Mesodermal cell (in vitro differentiated cells): ENCODE data around the gene BDKRB1.

Source experiments
- H3K27ac ChIP-seq: 2 replicates; pipeline ENCODE4 v1.7.0; 2013; ENCODE audit warnings: mild to moderate bottlenecking, low read depth, low read length, moderate library complexity; ENCODE audit not compliant: severe bottlenecking
- H3K36me3 ChIP-seq: 2 replicates; pipeline ENCODE4 v1.7.1; 2013; ENCODE audit warnings: mild to moderate bottlenecking, low read length, moderate library complexity; ENCODE audit not compliant: control insufficient read depth, insufficient read depth
- H3K4me1 ChIP-seq: one replicate; pipeline ENCODE4 v1.7.1; 2013; ENCODE audit warnings: mild to moderate bottlenecking, low read length; ENCODE audit not compliant: insufficient read depth, control insufficient read depth, poor library complexity, severe bottlenecking
- H3K4me3 ChIP-seq: 2 replicates; pipeline ENCODE4 v1.7.0; 2013; ENCODE audit warnings: low read length, control low read depth, mild to moderate bottlenecking; ENCODE audit not compliant: insufficient read depth, poor library complexity, severe bottlenecking; ENCODE audit errors: extremely low read depth
- H3K9me3 ChIP-seq: 2 replicates; pipeline ENCODE4 v1.7.1; 2013; ENCODE audit warnings: mild to moderate bottlenecking, low read length, moderate library complexity; ENCODE audit not compliant: control insufficient read depth
- WGBS, 2 experiments: methylation state at CpG; one replicate each; pipeline ENCODE4 v1.1.5; 2013; ENCODE audit warnings: missing lambda C conversion rate in 2 of 2; ENCODE audit not compliant: insufficient coverage in 2 of 2; 5-methylcytosine and 5-hydroxymethylcytosine counted together

The BDKRB1 gene

DNA sequence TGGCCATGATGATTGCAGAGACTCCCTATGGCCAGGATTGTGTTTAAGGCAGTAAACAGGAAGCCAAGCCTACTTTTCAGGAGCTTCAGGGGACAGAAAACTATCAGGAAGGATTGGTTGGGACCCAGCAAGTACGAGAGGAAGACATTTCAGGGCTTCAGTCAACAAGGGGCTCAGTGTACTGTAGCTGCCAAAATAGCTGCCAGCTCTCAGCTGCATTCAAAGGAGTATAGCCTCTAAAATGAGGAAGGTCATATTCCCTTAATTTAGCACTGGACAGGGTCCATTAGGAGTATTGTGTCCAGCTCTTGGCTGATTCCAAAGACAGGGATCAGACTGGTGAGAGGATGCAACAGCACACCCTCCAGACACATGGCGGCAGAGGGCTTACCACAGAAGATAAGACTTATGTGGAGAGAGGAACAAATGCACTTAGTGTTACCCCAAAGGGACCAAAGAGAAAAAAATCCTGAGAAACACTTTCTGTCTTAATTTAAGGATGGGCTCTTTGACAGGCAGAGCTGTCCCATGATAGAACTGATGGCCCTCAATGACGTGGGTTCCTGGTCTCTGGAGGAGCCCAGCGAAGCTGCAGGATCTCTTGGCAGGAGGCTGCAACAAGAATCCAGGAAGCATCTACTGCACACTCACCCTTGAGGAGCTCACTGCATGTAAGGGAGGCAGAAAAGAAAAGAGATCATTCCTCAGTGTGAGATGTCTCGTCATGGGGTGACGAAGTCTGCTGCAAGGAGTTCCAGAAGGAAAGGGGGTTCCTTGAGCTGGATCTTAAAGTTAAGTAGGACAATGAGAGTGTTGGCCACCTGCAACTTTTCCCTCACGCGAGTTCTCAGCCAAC, 14.8 kb downstream of the BDKRB1 start:
- H3K36me3 ChIP-seq = no peaks in the 10 kb centered on the region
- H3K4me1 ChIP-seq = peaks cover 27% of the 10 kb centered on the region
- no peak overlapping the region for H3K4me3 ChIP-seq
- WGBS, 2 experiments = 94% methylated on average over 5 to 7 of the region's 8 CpGs
- H3K27ac ChIP-seq = no peak overlapping the region
- H3K9me3 ChIP-seq = peaks cover 17% of the 10 kb centered on the region

DNA sequence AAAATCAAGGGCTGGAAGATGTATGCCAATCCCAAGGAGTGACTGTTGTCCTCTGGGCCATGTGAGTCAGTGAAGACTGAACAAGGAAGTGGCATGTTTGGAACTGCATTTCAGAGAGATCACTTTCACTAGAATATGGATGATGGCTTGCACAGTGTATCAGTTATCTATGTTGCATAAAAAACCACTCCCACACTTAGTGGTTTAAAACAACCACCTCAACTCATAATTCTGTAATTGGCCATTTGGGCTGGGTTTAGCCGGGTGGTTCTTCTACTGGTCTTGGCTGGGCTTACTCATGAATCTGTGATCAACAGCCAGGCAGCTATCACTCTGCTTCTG, 15.4 kb downstream of the BDKRB1 start:
- H3K9me3 ChIP-seq = peaks cover 17% of the 10 kb centered on the region
- peaks cover 27% of the 10 kb centered on the region for H3K4me1 ChIP-seq
- no peak overlapping the region for H3K27ac ChIP-seq
- WGBS, 2 experiments = 100% methylated on average over 1 of the region's 1 CpG
- H3K4me3 ChIP-seq = no peak overlapping the region
- H3K36me3 ChIP-seq = no peaks in the 10 kb centered on the region

DNA sequence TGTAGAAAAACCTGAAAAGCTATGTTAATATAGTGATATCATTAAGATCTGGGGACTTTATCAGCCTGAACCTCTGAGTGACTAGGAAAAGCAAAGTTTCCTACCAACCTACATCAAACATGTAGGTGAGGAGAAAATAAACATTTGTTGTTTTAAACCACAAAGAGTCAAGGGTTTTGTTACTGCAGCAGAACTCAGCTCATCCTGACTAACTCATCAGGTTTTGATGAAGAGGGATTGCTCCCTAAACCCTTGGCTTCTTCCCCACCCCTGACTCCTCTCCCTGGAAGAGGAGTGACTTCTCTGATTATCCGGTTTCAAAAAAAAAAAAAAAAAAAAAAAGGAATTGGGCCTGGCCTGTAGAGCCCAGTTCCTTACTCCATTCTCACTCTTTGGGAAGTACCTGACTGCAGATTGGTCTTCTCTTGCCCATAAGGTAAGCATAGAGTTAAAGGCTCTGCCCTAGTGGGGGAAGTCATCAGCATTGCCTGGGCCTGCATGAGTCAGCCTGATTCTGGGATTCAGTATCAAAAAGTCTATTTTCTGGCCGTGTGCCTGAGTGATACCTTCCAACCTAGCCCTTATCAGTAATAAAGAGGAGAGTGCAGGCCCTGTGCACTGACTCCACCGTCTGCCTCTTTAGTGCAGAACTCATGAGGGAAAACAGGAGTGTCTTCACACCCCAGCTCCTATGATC, 16.9 kb downstream of the BDKRB1 start:
- 65 to 86% methylated on average over 1 to 2 of the region's 3 CpGs for WGBS, 2 experiments
- no peak overlapping the region for H3K4me3 ChIP-seq
- H3K9me3 ChIP-seq = peaks cover 21% of the 10 kb centered on the region
- peaks cover 17% of the 10 kb centered on the region for H3K4me1 ChIP-seq
- H3K36me3 ChIP-seq = no peaks in the 10 kb centered on the region
- H3K27ac ChIP-seq = no peak overlapping the region

- H3K4me1 ChIP-seq = peaks cover 12% of the 10 kb centered on the region
- H3K36me3 ChIP-seq = no peaks in the 10 kb centered on the region
- peaks cover 28% of the 10 kb centered on the region for H3K9me3 ChIP-seq
- WGBS, 2 experiments = 87 to 98% methylated on average over 4 of the region's 5 CpGs
- H3K4me3 ChIP-seq = no peak overlapping the region
- H3K27ac ChIP-seq = peak overlapping the region; percentile 2
Measured at GRCh38 chr14:96273629-96274028, 17.6 kb downstream of the BDKRB1 start.

DNA sequence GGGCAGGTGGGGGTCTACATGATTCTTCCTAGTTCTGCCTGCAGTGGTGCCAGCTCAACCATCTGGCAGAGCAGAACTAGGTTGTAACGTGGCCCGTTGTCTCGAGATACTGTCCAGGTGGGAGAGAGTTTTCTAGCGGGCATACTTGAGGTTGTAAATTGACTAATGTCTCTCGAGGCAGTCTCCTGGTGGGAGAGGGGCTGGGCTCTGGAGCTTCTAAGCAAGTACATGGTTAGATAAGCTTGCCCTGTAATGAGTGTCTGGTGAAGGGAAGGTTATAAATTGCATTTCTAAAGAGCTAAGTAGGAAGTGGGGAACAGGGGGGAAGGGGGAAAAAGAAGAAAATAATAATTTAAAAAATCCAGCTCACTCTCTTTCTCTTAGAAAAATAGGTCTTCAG, 18.1 kb downstream of the BDKRB1 start:
- Histone ChIP-seq H3K9me3 (peaks cover 28% of the 10 kb centered on the region), H3K27ac (peak overlapping the region; percentile 2), H3K4me3 (no peak overlapping the region), H3K4me1 (peaks cover 7% of the 10 kb centered on the region), H3K36me3 (no peaks in the 10 kb centered on the region)
- 78 to 85% methylated on average over 5 of the region's 5 CpGs for WGBS, 2 experiments

DNA sequence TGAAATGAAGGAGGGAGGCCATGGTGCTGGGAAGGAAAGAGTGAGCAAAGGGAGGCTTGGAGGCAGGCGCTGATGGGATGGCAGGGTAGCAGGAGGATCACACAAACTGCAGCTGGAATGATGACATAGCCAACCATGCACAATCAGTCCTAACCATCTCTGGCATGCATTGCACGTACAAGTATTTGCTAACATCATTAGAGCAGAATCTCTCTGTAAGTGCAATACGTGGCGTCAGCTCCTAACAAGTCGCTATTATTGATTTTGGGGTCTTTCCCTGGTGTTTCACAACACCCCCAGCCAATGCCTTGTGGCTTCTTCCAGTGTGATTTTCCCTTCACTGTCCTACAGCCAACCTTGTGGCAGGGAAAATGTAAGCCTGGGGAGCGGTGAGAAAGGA, 18.5 kb downstream of the BDKRB1 start:
- Histone ChIP-seq H3K9me3 (peaks cover 28% of the 10 kb centered on the region), H3K4me3 (no peak overlapping the region), H3K36me3 (no peaks in the 10 kb centered on the region), H3K4me1 (peaks cover 5% of the 10 kb centered on the region), H3K27ac (peak overlapping the region; percentile 32)
- WGBS, 2 experiments = 94% methylated on average over 5 of the region's 6 CpGs

DNA sequence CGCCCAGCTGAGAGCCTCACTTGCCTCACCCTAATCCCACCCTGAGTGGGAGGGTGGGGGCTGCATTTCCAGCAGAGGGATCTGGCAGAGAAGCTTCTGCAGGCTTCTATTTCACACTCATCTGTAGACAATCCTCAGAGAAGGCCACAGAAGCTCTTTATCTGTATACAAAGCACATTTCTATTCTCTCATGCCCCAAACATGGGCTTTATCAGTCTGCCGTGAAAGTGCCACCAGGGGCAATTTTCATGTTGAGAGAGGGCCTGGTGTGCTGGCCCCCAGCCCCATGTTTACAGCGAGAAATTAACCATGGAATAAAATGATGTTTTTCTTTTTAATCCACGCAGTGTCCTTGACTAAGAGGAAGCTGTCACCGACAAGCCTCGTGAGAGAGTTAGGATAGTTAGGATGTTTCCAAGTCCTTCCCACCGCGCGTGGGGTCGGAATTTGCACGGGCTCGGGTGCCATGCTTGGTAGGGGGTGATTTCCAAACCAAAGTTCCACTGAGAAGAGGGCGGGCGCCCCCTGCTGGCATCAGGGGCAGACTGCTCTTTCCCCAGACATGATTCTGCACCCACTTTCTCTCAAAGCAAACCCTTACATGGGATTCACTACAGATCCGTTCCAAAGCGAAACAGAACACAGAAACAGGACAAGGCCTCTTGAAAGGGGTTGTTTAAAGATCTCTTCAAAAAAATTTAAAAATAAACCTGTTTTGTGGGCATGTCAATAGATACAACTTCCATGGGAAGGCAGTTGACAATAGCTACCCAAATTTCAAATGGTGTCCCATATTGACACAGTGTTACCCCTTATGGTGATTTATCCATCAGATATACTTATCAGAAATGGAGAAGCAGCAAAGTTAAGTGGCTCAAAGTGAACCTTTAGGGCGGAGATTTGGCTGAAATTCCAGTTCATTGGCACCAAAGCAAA, 19.4 kb downstream of the BDKRB1 start:
- Histone ChIP-seq H3K9me3 (peaks cover 28% of the 10 kb centered on the region), H3K4me3 (no peak overlapping the region), H3K27ac (peak overlapping the region; percentile 39), H3K4me1 (peaks cover 11% of the 10 kb centered on the region), H3K36me3 (no peaks in the 10 kb centered on the region)
- 22 to 26% methylated on average over 11 to 12 of the region's 17 CpGs for WGBS, 2 experiments

- no peak overlapping the region for H3K27ac ChIP-seq
- no CpG with 5 or more reads among the region's 1 CpG for WGBS, 2 experiments
- H3K4me3 ChIP-seq = no peak overlapping the region
- no peaks in the 10 kb centered on the region for H3K36me3 ChIP-seq
- peaks cover 11% of the 10 kb centered on the region for H3K4me1 ChIP-seq
- peaks cover 12% of the 10 kb centered on the region for H3K9me3 ChIP-seq
Measured at GRCh38 chr14:96277890-96278289, 21.9 kb downstream of the BDKRB1 start.

DNA sequence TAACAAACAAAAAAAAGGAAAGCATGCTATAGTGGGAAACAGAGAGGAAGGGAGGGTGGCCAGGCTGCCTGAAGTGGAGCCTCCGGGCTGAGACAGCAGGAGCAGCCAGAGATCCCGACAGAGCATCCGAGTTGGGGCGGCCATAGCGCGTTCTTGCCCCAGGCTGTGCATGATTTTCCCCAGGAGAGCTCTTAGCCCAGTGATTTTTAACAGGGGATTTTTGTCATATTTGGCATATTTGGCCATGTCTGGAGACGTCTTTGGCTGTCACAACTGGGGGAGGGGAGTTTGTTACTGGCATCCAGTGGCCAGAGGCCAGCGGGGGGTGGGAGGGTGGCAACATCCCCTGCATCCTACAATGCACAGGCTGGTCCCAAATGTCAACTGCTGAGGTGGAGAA, 23.6 kb downstream of the BDKRB1 start:
- peak overlapping the region; percentile 6 for H3K27ac ChIP-seq
- no peak overlapping the region for H3K4me3 ChIP-seq
- peaks cover 10% of the 10 kb centered on the region for H3K9me3 ChIP-seq
- peaks cover 7% of the 10 kb centered on the region for H3K36me3 ChIP-seq
- WGBS, 2 experiments = 82 to 95% methylated on average over 2 to 8 of the region's 8 CpGs
- H3K4me1 ChIP-seq = peaks cover 11% of the 10 kb centered on the region

- WGBS, 2 experiments = 100% methylated on average over 1 of the region's 2 CpGs; no CpG with 5 or more reads in 1 of the 2 experiments
Measured at GRCh38 chr14:96280104-96280503, 24.1 kb downstream of the BDKRB1 start.

More at GRCh38 chr14:96280104-96280503, 24.1 kb downstream of the BDKRB1 start:
- Histone ChIP-seq H3K4me3 (no peak overlapping the region), H3K9me3 (peaks cover 10% of the 10 kb centered on the region), H3K36me3 (peaks cover 7% of the 10 kb centered on the region), H3K4me1 (peaks cover 9% of the 10 kb centered on the region), H3K27ac (peak overlapping the region; percentile 6)
